SK-N-MC (cell line): ENCODE data around the gene TMEM255A.
"Not testable (repeated sequence)": the region's sequence is repeated elsewhere in the genome, so short reads cannot be mapped to it uniquely, and the experiment has no call there.

Experiments used
- DNase-seq: peaks from one replicate; pipeline ENCODE4 v3.0.0-alpha.2; 2011; ENCODE audit warnings: low read depth, low spot score
- H3K27ac ChIP-seq: fragments of 200-600 bp; sonication (generic); 2 replicates; pipeline ENCODE4 v1.5.1; 2016; ENCODE audit warnings: mixed run types
- H3K36me3 ChIP-seq: fragments of 200-600 bp; sonication (generic); 2 replicates; pipeline ENCODE4 v1.6.1; 2017; ENCODE audit warnings: antibody characterized with exemption, low read length, mixed read lengths; ENCODE audit not compliant: insufficient read depth
- H3K4me3 ChIP-seq: fragments of 200-600 bp; sonication (generic); 2 replicates; pipeline ENCODE4 v1.5.1; 2016
- H3K9ac ChIP-seq: fragments of 200-600 bp; sonication (generic); 2 replicates; pipeline ENCODE4 v1.8.0; 2017; ENCODE audit warnings: mixed run types, mixed read lengths; ENCODE audit not compliant: insufficient read length
- H3K9me3 ChIP-seq: fragments of 200-600 bp; sonication (generic); 2 replicates; pipeline ENCODE4 v1.6.1; 2017; ENCODE audit warnings: low read depth, mild to moderate bottlenecking, antibody characterized with exemption, low read length, moderate library complexity, mixed read lengths
- EZH2 ChIP-seq: fragments of 200-600 bp; sonication (generic); IDR thresholded peaks from one replicate; pipeline ENCODE4 v1.6.1; 2017; ENCODE audit warnings: antibody characterized with exemption
- FOXP2 ChIP-seq: optimal IDR thresholded peaks from 2 replicates; pipeline ENCODE3; 2011; ENCODE audit warnings: mild to moderate bottlenecking, moderate library complexity; ENCODE audit not compliant: insufficient read depth; ENCODE audit errors: extremely low read length, control extremely low read depth
- POLR2AphosphoS5 ChIP-seq: IDR thresholded peaks from 2 replicates; pipeline ENCODE4 v1.6.1; 2012; ENCODE audit warnings: mild to moderate bottlenecking, low read depth, low read length, borderline replicate concordance

TMEM255A gene

DNA sequence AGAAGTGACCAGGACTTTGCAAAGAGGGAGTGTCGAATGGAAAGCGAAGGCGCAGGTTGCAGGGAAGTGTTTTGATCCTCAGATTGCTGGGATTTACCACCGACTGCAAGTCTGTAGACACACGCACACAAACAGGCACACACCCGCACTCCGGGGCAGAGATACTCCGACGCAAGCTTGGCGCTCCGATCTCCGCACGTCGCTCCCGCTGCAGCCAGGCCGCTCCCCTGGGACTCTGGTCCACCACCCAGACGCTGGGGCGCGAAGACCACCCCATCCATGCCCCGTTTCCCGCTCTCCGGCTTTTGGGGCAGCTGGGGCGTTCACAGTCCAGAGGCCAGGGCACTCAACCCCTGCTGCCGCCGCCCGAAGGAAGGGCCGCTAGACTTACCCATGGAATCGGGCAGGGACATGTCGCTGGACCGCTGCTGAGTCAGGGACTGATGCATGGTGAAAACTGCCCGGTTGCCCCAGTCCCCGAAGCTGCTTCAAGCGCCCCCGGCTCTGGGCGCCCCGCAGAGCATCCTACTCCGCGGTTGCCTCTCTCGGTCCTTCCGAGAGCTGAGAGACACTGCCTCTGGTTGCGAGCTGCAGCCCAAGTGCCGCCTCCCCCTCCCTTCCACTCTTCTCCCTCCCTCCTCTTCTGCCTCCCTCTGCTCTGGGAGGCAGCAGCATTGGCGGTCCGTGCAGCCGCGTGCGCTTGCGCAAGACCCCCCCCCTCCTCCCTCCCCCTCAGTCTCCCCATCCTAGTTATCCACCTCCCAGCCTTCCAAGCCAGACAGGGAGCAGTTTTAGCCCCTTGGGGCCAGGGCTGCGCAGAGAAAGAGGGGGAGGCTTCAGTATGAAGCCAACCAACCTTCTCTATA is at the start of gene TMEM255A:
TSS of gene TMEM255A (minus strand) at position 601 of the 866 bp plus-strand sequence. CDS start at position 449, 152 bp downstream.
- H3K27ac ChIP-seq = no peak within 1 kb of the TSS
- no peak for TF ChIP-seq EZH2
- 0 out of 2 replicates have a peak, but pooled peaks have one; percentile 31 for TF ChIP-seq POLR2AphosphoS5
- H3K9me3 ChIP-seq = no peaks in the 10 kb centered on the region
- H3K36me3 ChIP-seq = no peaks in the 10 kb centered on the region
- no peak within 1 kb of the TSS for H3K9ac ChIP-seq
- H3K4me3 ChIP-seq = peak within 1 kb of the TSS; percentile 84
- no peak for DNase-seq

DNA sequence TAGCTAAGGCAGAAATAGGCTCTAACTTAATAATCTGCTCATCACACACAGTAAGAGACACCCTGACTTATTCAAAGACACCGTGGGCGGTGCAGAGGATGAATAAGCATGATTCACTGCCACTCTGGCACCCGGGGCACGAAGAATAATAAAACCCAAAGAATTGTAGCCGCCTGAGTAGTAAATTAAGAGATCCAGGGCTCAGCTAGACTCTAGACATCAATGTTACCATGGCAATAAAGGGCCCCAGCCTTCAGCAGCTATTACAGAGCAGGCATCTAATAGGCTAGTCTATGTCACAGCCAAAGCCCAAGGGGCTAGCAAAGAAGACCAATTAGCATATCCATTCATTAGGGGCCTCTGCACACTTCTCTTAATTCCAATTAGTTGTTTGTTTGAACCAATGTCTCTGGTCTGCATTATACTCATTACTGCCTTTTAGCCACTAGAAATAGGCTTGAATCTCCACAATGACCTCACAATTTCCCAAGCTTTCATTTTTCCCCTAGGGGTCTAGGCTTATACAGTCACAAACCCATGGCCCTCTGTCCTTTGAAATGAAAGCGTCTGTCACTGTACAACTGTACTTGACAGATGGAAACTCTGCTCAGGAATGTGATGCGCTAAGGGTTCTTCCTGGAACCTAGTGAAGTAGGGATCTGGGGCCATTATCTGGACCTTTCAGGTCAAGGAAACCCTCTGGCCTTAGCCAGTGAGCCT is 47.6 kb upstream of the TMEM255A start:
- Histone ChIP-seq H3K9me3 (no peaks in the 10 kb centered on the region), H3K4me3 (no peak overlapping the region), H3K9ac (no peak overlapping the region), H3K36me3 (no peaks in the 10 kb centered on the region), H3K27ac (no peak overlapping the region)
- TF ChIP-seq EZH2 (no peak), FOXP2 (no peak), POLR2AphosphoS5 (no peak)
- no peak for DNase-seq

DNA sequence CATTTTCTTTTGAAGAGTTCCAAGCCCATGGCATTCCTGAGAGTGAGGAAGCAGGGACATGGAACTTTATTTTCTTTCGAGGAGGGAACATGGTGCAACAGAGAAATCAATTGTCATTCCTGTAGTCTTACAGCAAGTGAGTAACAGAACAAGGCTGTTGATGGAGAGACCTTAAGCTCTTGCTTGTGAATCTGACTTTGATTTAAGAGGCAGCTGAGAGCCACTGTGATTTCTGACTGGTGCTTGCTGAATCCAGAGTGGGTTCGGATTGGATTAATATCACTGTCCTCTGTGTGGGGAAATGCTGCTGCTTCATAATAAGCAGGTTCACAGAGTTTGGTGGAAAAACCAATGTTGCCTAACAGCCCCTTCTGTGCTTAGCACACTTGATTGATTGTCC is 45.9 kb upstream of the TMEM255A start:
- no peak for DNase-seq
- no peaks in the 10 kb centered on the region for H3K36me3 ChIP-seq
- TF ChIP-seq FOXP2 (no peak), POLR2AphosphoS5 (no peak), EZH2 (no peak)

DNA sequence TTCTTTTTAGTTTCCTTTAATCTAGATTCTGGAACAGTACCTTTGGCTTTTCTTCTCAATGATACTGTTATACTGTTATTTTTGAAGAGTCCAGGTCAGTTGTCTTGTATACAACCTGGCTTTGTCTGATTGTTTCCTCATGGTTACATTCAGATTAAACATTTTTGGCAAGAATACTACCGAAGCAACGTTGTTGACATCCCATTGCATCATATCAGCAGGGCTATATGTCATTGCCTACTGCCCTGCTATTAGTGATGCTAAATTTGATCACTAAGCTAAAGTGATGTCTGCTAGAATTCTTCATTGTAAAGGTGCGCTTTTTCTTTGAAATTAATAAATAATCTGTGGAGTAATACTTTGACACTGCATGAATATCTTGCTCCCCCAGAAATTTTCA is 44.8 kb upstream of the TMEM255A start:
- no peaks in the 10 kb centered on the region for H3K9me3 ChIP-seq
- H3K9ac ChIP-seq = no peak overlapping the region
- no peak overlapping the region for H3K27ac ChIP-seq
- no peak for DNase-seq
- TF ChIP-seq POLR2AphosphoS5 = no peak
- no peak for TF ChIP-seq EZH2
- TF ChIP-seq FOXP2 = no peak
- no peak overlapping the region for H3K4me3 ChIP-seq
- H3K36me3 ChIP-seq = no peaks in the 10 kb centered on the region

More for the DNA sequence above, 45.9 kb upstream of the TMEM255A start:
- H3K9ac ChIP-seq = no peak overlapping the region
- no peak overlapping the region for H3K27ac ChIP-seq
- H3K4me3 ChIP-seq = no peak overlapping the region
- H3K9me3 ChIP-seq = no peaks in the 10 kb centered on the region

DNA sequence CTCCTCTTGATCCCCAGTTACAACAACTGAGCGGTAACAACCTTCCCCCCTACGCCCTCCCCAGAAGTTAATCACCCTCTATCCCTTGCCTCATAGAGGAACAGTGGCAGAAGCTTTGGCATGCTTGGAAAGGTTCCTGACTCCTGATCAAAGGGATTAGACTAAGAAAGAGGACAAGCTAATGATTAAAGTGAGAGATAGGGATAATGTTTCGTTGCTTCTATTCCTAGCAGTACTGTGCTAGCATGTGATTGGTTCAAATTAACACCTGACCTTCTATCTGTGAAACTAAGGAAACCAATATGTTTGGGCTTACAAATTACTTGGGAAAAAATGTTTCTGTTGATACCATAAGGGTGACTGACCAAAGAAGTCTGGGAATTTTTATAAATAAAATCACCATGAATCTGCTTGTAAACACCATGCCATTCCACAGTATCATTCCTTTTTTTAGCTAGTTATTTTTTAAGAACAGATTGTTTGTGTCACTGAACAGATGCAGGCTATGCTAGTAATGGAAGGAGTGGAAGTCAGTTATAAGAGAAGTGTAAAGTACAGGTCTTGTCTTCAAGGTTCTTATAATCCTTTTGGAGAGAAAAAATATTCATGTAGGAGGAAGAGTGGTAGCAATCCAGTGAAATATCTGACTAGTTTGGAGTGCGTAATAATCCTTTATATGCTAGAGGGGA is 39.3 kb upstream of the TMEM255A start:
- H3K27ac ChIP-seq = no peak overlapping the region
- DNase-seq = no peak
- H3K36me3 ChIP-seq = no peaks in the 10 kb centered on the region
- no peaks in the 10 kb centered on the region for H3K9me3 ChIP-seq
- no peak overlapping the region for H3K4me3 ChIP-seq
- TF ChIP-seq FOXP2 (no peak), EZH2 (no peak), POLR2AphosphoS5 (no peak)
- no peak overlapping the region for H3K9ac ChIP-seq

DNA sequence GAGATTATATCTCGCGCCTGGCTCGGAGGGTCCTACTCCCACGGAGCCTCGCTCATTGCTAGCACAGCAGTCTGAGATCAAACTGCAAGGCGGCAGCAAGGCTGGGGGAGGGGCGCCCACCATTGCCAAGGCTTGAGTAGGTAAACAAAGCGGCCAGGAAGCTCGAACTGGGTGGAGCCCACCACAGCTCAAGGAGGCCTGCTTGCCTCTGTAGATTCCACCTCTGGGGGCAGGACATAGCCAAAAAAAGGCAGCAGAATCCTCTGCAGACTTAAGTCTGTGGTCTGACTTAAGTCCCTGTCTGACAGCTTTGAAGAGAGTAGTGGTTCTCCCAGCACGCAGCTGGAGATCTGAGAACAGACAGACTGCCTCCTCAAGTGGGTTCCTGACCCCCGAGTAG is 33.3 kb upstream of the TMEM255A start:
- H3K4me3 ChIP-seq, DNase-seq, H3K27ac ChIP-seq, H3K9me3 ChIP-seq, H3K9ac ChIP-seq, H3K36me3 ChIP-seq: not testable (repeated sequence)

DNA sequence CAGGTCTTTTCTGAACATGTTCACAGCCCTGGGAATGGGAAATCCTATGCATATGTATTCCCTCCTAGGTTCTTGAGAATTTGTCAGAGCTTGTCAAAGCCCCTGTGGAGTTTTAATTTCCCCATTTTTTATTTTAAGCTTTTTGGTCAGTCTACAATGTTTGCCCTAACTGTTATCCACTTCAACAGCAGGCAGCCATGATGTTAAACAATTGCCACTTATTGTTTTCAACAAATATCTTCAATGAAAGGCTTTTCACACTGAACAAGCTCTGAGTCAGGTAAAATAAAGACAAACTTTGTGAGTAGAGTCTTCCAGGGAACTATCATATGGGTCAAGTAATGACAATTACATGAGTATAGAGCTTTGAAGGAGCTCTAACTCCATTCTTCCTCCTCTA is 25.6 kb upstream of the TMEM255A start:
- Histone ChIP-seq H3K27ac (no peak overlapping the region), H3K9me3 (no peaks in the 10 kb centered on the region)
- TF ChIP-seq FOXP2 (no peak), EZH2 (no peak), POLR2AphosphoS5 (no peak)

DNA sequence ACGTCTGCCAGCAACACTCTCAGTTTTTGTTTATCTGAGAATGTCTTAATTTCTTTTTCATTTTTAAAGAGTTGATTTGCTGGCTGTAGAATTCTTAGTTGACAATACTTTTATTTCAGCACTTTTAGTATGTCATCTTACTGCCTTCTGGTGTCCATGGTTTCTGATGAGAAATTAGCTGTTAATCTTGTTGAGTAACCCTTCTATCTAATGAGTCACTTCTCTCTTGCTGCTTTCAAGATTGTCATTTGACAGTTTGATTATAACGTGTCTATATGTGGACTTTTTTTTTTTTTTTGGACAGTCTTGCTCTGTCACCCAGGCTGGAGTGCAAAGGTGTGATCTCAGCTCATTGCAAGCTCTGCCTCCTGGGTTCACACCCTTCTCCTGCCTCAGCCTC is 24.0 kb upstream of the TMEM255A start:
- TF ChIP-seq POLR2AphosphoS5 = no peak
- no peak for TF ChIP-seq FOXP2
- TF ChIP-seq EZH2 = no peak
- H3K9me3 ChIP-seq = no peaks in the 10 kb centered on the region
- H3K27ac ChIP-seq = no peak overlapping the region
- DNase-seq = no peak
- no peak overlapping the region for H3K9ac ChIP-seq
- H3K36me3 ChIP-seq = no peaks in the 10 kb centered on the region
- no peak overlapping the region for H3K4me3 ChIP-seq

More for the DNA sequence above, 25.6 kb upstream of the TMEM255A start:
- no peak overlapping the region for H3K9ac ChIP-seq
- H3K36me3 ChIP-seq = no peaks in the 10 kb centered on the region
- no peak overlapping the region for H3K4me3 ChIP-seq
- DNase-seq = no peak
